RWPE1 (cell line): ENCODE results near the gene NTM.

Source experiments
- CTCF ChIA-PET: fragments of 350-600 bp; sonication (Branson Sonifier 250); formaldehyde crosslinking; extraction: SDS; loops from one replicate; lab custom pipeline; 2021; lab: Yijun Ruan, JAX
- POLR2A ChIA-PET: fragments of 400-600 bp; formaldehyde crosslinking; extraction: SDS; loops from one replicate; lab custom pipeline; 2020; ENCODE audit warnings: antibody characterized with exemption; ENCODE audit not compliant: low non-redundant PET; lab: Yijun Ruan, JAX
- DNase-seq: peaks from one replicate; pipeline ENCODE4 v3.0.0; 2012; ENCODE audit warnings: low spot score
- H3K27ac ChIP-seq: fragments of 450-650 bp; 2 replicates; pipeline ENCODE4 v1.5.1; 2017
- TF ChIP-seq, protein P1 (sequence below): fragments of 450-650 bp; conservative IDR thresholded peaks from 2 replicates; pipeline ENCODE4 v1.5.1; 2017; ENCODE audit warnings: low read depth, mild to moderate bottlenecking

NTM gene

DNA sequence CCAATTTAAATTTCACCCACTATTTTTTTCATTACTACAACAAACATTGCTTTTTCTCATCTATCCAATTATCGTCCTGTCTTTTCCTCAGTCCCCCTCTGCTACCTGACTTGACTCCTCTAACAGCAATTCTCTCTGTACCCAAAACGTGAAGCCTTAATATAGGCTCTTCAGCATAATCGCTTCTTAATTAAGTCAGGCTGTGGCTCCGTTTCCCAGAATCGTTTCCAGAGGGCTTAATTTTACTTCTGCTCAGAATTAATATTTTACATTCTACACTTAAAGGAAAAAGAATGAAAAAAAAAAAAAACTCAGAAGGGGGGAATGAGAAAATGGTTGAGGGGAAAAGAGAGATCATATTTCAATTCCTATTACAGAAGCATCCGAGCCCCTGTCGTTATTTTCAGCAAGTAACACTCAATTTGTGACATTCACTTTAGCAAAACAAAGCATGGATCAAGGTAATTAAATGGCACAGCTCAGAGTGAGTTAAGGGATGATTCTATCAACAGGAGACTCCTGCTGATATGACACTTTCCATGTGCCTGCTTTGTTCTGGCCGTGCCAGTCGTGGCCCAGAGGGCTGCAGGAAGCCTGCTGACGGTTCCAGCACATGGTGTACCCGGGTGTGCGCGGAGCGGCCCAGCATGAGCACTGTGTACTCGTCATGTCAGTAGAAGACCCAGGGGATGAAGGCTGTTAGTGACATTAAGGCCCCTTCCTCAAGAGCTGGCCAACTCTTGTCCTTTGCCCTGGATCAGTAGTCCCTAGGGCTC lies 272.5 kb downstream of the NTM start:
- CTCF ChIA-PET, result no interaction called here
- POLR2A ChIA-PET, result interaction anchor here (0.5 kb wide), 1 partner anchor 112 kb away, joined by 3 read pairs; no protein-coding TSS in a partner anchor
- TF ChIP-seq, protein P1, sequence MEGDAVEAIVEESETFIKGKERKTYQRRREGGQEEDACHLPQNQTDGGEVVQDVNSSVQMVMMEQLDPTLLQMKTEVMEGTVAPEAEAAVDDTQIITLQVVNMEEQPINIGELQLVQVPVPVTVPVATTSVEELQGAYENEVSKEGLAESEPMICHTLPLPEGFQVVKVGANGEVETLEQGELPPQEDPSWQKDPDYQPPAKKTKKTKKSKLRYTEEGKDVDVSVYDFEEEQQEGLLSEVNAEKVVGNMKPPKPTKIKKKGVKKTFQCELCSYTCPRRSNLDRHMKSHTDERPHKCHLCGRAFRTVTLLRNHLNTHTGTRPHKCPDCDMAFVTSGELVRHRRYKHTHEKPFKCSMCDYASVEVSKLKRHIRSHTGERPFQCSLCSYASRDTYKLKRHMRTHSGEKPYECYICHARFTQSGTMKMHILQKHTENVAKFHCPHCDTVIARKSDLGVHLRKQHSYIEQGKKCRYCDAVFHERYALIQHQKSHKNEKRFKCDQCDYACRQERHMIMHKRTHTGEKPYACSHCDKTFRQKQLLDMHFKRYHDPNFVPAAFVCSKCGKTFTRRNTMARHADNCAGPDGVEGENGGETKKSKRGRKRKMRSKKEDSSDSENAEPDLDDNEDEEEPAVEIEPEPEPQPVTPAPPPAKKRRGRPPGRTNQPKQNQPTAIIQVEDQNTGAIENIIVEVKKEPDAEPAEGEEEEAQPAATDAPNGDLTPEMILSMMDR, result no peak

DNA sequence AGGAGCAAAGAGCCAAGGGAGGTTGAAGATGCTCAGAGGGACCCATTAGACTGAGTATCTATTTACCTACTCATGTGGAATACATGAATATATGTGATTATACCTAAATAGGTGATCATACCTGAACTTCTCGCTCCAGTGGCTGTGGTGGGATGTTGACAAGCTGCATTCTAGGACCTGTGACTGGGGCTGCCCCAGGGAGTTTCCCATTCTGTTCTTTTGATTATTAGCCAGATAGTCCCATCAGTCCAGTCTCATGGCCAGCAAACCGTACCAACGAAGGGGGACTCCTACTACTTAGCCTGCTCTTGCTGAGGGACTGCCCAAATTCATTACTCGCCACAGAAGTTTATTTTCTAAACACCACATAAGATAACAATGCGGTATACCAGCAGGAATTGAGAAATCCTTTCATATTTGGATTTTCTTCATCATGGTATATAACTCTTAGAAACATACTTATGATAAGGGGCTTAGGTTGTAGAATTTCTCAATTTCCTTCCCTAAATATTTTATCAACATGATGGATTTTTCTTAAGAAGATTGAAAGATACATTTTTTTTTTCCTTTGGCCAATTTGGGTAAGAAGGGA lies 273.9 kb downstream of the NTM start:
- ChIA-PET CTCF (no interaction called here), POLR2A (no interaction called here)
- H3K27ac ChIP-seq, result no peak overlapping the region
- no peak for DNase-seq
- TF ChIP-seq, protein P1, result no peak

More for the DNA sequence above, 272.5 kb downstream of the NTM start:
- no peak overlapping the region for H3K27ac ChIP-seq
- no peak for DNase-seq

DNA sequence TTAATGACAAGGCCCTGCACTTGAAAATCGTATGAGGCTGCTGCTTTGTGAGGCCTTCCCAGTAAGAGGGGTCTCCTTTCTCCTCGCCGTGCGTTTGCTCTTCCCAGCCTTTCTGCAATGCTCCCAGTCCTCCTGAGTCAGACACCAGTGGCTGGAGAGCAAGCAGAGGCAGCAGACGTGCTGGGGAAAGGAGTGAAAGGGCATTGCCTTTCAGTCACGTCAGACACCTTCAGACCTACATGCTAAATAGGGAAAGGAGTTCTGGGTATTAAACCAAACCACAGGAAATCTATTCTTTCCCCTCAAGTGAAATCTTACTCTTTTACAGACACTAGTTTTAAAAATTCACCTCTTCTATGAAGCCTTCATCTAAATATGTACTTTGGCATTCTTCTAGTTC lies 274.8 kb downstream of the NTM start:
- no peak overlapping the region for H3K27ac ChIP-seq
- DNase-seq, result no peak
- ChIA-PET CTCF (no interaction called here), POLR2A (no interaction called here)
- TF ChIP-seq, protein P1, result no peak

DNA sequence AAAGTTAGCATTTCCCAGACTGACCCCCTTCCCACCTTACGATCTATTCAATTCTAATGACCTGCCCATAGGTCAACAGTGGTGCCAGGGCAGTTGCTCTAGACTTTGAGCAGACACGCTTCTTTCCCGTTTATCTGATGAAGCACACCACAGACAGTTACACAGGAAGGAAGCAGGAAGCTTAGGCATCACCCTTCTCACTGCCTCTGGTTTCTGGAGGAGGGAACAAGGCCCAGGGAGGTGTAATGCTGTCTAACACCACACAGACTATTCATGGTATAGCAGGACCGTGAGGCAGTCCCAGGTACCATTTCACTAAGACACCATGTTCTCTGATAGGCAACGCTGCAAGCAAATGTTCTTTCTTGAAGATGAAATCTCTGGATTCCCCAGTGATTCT lies 279.4 kb downstream of the NTM start:
- TF ChIP-seq, protein P1, result no peak
- ChIA-PET POLR2A (no interaction called here), CTCF (no interaction called here)
- no peak overlapping the region for H3K27ac ChIP-seq
- no peak for DNase-seq

DNA sequence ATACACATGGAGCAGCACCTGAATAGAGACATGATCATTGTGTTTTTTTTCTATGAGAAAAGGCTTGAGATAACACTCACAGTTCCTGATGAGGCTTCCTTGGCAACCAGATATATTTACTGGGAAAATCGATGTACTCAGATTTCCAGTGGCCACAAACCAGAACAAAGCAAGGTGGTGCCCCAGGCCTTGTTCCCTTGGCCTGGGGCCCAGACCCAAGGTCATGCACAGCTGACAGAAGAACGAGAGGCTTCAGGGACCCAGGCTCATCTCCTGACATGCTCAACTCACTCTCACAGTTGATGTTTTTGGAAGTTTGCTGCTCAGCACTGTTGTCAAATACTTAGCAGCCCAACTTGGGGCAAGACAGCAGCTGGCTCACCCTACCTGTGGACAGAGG lies 281.8 kb downstream of the NTM start:
- CTCF ChIA-PET, result no interaction called here
- TF ChIP-seq, protein P1, result no peak
- no peak for DNase-seq
- POLR2A ChIA-PET, result no interaction called here
- H3K27ac ChIP-seq, result no peak overlapping the region

DNA sequence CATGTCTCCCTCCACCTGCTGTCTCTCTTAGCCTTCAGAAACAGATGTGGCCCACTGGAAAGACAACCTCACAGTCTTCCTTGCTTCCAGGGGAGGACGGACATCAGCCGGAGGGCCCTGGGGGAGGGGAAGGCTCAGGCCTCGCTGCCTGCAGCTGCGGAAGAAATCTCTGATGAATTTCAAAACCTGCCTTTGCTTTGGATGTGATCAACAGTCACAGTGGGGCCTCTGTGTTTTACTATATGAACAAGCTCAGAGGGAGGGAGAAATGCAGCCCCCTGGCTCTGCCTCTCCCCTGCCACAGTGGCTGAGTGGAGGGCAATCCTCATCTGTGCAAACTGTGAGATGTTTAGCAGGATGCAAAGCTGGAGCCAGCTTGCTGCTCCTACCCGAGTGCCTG lies 282.8 kb downstream of the NTM start:
- POLR2A ChIA-PET, result no interaction called here
- no peak overlapping the region for H3K27ac ChIP-seq

More for the DNA sequence above, 282.8 kb downstream of the NTM start:
- CTCF ChIA-PET, result no interaction called here
- DNase-seq, result no peak
- TF ChIP-seq, protein P1, result no peak
